SK-N-SH (cell line): ENCODE results near the gene HOXA2. TPM values are rescaled to one million over a fixed set of nuclear protein-coding genes. Genes with fewer than 3 reads are reported as not detected.

ENCODE experiments used
- CTCF ChIA-PET: fragments of 300-600, 350-600 bp; formaldehyde crosslinking; extraction: SDS; loops from one replicate; lab custom pipeline; 2021; lab: Yijun Ruan, JAX
- POLR2A ChIA-PET: fragments of 350-600 bp; sonication (Branson Sonifier 250); formaldehyde crosslinking; extraction: SDS; loops from one replicate; lab custom pipeline; 2020; ENCODE audit warnings: antibody characterized with exemption, inconsistent platforms; lab: Yijun Ruan, JAX
- DNase-seq: peaks from one replicate; pipeline ENCODE4 v3.0.0; 2012
- H2AFZ ChIP-seq: fragments of 200-600 bp; sonication (generic); 2 replicates; pipeline ENCODE4 v1.8.1; 2016; ENCODE audit warnings: antibody characterized with exemption, mild to moderate bottlenecking, low read depth
- H3F3A ChIP-seq: fragments of 200-600 bp; sonication (generic); replicated peaks from 2 replicates; pipeline ENCODE3; 2016; ENCODE audit warnings: antibody characterized with exemption, mild to moderate bottlenecking; ENCODE audit not compliant: insufficient read depth
- H3K27ac ChIP-seq, 2 experiments: fragments of 200-500 bp in 1 of 2; fragments of 200-600 bp in 1 of 2; sonication (Bioruptor generic) in 1 of 2; sonication (generic), shearing (Covaris generic) in 1 of 2; 2 replicates each; pipeline versions ENCODE4 v1.5.1 to v1.6.1; 2014 to 2016; ENCODE audit warnings: low read depth in 2 of 2, inconsistent platforms in 1 of 2, low read length in 1 of 2, mild to moderate bottlenecking in 1 of 2, mixed read lengths in 1 of 2
- H3K27me3 ChIP-seq: fragments of 200-600 bp; sonication (generic), shearing (Covaris generic); 2 replicates; pipeline ENCODE4 v1.6.1; 2016; ENCODE audit warnings: mixed run types; ENCODE audit not compliant: insufficient read depth
- H3K36me3 ChIP-seq, 2 experiments: fragments of 200-500 bp in 1 of 2; fragments of 200-600 bp in 1 of 2; sonication (Bioruptor generic) in 1 of 2; sonication (generic) in 1 of 2; replicated peaks in 1 of 2; 2 replicates each; pipeline versions ENCODE3 to v1.5.1; 2014 to 2016; ENCODE audit warnings: low read length in 1 of 2, mild to moderate bottlenecking in 1 of 2; ENCODE audit not compliant: insufficient read depth in 2 of 2, control insufficient read depth in 1 of 2
- H3K4me1 ChIP-seq, 2 experiments: fragments of 200-500 bp in 1 of 2; fragments of 200-600 bp in 1 of 2; sonication (Bioruptor generic) in 1 of 2; sonication (generic), shearing (Covaris generic) in 1 of 2; 2 replicates each; pipeline versions ENCODE4 v1.5.1 to v1.6.1; 2014 to 2016; ENCODE audit warnings: low read depth in 1 of 2, low read length in 1 of 2, mixed run types in 1 of 2; ENCODE audit not compliant: insufficient read depth in 2 of 2, control insufficient read depth in 1 of 2
- H3K4me2 ChIP-seq: fragments of 200-600 bp; sonication (generic), shearing (Covaris generic); 2 replicates; pipeline ENCODE4 v1.6.1; 2017; ENCODE audit warnings: mixed run types
- H3K4me3 ChIP-seq, 2 experiments: fragments of 200-500 bp in 1 of 2; fragments of 200-600 bp in 1 of 2; sonication (Bioruptor generic) in 1 of 2; sonication (generic), shearing (Covaris generic) in 1 of 2; 2 replicates each; pipeline versions ENCODE4 v1.5.1 to v1.8.1; 2014 to 2016; ENCODE audit warnings: low read depth in 2 of 2, inconsistent platforms in 1 of 2, low read length in 1 of 2, mild to moderate bottlenecking in 1 of 2, mixed read lengths in 1 of 2, moderate library complexity in 1 of 2
- H3K79me2 ChIP-seq: fragments of 200-600 bp; sonication (generic); 2 replicates; pipeline ENCODE4 v1.8.1; 2017; ENCODE audit warnings: mild to moderate bottlenecking; ENCODE audit not compliant: insufficient read depth
- H3K9ac ChIP-seq: fragments of 200-600 bp; sonication (generic); 2 replicates; pipeline ENCODE4 v1.6.1; 2017; ENCODE audit warnings: mixed run types
- H3K9me2 ChIP-seq: fragments of 200-600 bp; sonication (generic); 2 replicates; pipeline ENCODE4 v1.6.1; 2017; ENCODE audit warnings: mixed run types
- H3K9me3 ChIP-seq: fragments of 200-600 bp; sonication (generic); 2 replicates; pipeline ENCODE4 v1.6.1; 2017; ENCODE audit warnings: mixed run types, mild to moderate bottlenecking, moderate library complexity
- H4K20me1 ChIP-seq: fragments of 200-600 bp; sonication (generic); 2 replicates; pipeline ENCODE4 v1.6.1; 2017; ENCODE audit warnings: mild to moderate bottlenecking, mixed run types; ENCODE audit not compliant: insufficient read depth
- CHD2 ChIP-seq: fragments of 150-350 bp; IDR thresholded peaks from 2 replicates; pipeline ENCODE4 v1.6.1; 2018; ENCODE audit warnings: low read length; ENCODE audit not compliant: partially characterized antibody
- FOSL2 ChIP-seq: IDR thresholded peaks from 2 replicates; pipeline ENCODE4 v1.4.0; 2012; ENCODE audit warnings: low read depth, mild to moderate bottlenecking, moderate library complexity, borderline replicate concordance
- FOXM1 ChIP-seq: IDR thresholded peaks from 2 replicates; pipeline ENCODE4 v1.4.0; 2012; ENCODE audit warnings: low read depth, mild to moderate bottlenecking
- GATA2 ChIP-seq: sonication (generic); formaldehyde crosslinking; IDR thresholded peaks from 2 replicates; pipeline ENCODE4 v1.5.0; 2020; ENCODE audit warnings: mild to moderate bottlenecking, missing genetic modification reagents
- MXI1 ChIP-seq: IDR thresholded peaks from 2 replicates; pipeline ENCODE4 v1.6.1; 2012; ENCODE audit warnings: mild to moderate bottlenecking, low read depth, low read length, improper control_type of control experiment
- NRF1 ChIP-seq: IDR thresholded peaks from 2 replicates; pipeline ENCODE4 v1.6.1; 2012; ENCODE audit warnings: low read depth, mild to moderate bottlenecking, low read length
- POLR2AphosphoS5 ChIP-seq: IDR thresholded peaks from 2 replicates; pipeline ENCODE4 v1.6.1; 2012; ENCODE audit warnings: low read depth, low read length
- RAD21 ChIP-seq: IDR thresholded peaks from 2 replicates; pipeline ENCODE4 v1.6.1; 2012; ENCODE audit warnings: mild to moderate bottlenecking, low read length
- RCOR1 ChIP-seq: fragments of 150-350 bp; IDR thresholded peaks from 2 replicates; pipeline ENCODE4 v1.6.1; 2017; ENCODE audit warnings: antibody characterized with exemption, low read length
- RFX5 ChIP-seq: IDR thresholded peaks from 2 replicates; pipeline ENCODE4 v1.6.1; 2012; ENCODE audit warnings: mild to moderate bottlenecking, improper control_type of control experiment, low read length
- TAF1 ChIP-seq: IDR thresholded peaks from 2 replicates; pipeline ENCODE4 v1.6.1; 2012; ENCODE audit warnings: low read depth, mild to moderate bottlenecking, low read length, moderate library complexity, borderline replicate concordance
- TCF12 ChIP-seq: IDR thresholded peaks from 2 replicates; pipeline ENCODE4 v1.4.0; 2012
- TEAD4 ChIP-seq: IDR thresholded peaks from 2 replicates; pipeline ENCODE4 v1.4.0; 2012; ENCODE audit warnings: mild to moderate bottlenecking, borderline replicate concordance; ENCODE audit not compliant: insufficient read depth
- YY1 ChIP-seq: IDR thresholded peaks from 2 replicates; pipeline ENCODE4 v1.4.0; 2012; ENCODE audit warnings: low read depth, mild to moderate bottlenecking
- whole genome bisulfite sequencing: methylation state at CpG from one replicate; pipeline ENCODE4 v1.1.6; 2017; ENCODE audit warnings: low lambda C conversion rate; 5-methylcytosine and 5-hydroxymethylcytosine counted together
- polyA plus RNA-seq, 3 experiments: library from polyadenylated mRNA; depleted of rRNA; stranded (reverse); fragments of >200 nt; gene quantifications; 2 replicates each; pipeline ENCODE4 v1.2.3, GENCODE V29; 2012
- TF ChIP-seq, protein P1 (sequence below): fragments of 150-350 bp; IDR thresholded peaks from 2 replicates; pipeline ENCODE4 v1.6.1; 2017; ENCODE audit warnings: antibody characterized with exemption, low read length, low read depth, borderline replicate concordance
- TF ChIP-seq, protein P2 (sequence below): IDR thresholded peaks from 2 replicates; pipeline ENCODE4 v1.4.0; 2012; ENCODE audit warnings: low read depth, borderline replicate concordance

HOXA2 gene
- polyA plus RNA-seq, 1 of the 3 experiments (the other 2 are of a cell fraction) = not detected

DNA sequence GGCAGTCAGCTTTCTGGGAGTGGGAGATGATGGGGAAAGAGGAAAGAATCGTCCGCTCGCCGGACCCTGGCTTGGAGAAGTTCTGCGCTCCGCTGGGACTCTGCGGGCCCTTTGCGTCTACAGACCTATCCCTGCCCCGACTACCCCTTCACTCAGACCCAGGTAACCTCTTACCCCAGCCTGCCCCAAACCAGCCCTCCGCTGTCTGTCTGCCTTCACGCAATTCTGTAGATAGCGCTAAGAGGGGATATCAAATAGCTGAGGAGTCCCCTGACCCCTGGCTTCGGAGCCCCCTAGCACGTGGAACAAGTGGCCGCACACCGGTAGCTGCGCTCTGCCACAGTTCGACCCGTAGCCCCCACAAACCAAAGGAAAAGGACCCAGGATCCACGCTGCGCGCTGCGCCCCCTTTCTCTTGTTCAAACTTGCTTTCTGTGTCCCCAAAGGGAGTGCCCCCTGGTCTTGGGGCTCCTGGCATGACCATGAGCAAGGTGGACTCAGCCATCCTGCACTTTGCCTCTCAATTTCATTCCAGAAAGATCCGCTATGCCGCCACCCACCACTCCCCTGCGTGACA is 21.1 kb upstream of the HOXA2 start (continued):
- TF ChIP-seq TAF1 = no peak

DNA sequence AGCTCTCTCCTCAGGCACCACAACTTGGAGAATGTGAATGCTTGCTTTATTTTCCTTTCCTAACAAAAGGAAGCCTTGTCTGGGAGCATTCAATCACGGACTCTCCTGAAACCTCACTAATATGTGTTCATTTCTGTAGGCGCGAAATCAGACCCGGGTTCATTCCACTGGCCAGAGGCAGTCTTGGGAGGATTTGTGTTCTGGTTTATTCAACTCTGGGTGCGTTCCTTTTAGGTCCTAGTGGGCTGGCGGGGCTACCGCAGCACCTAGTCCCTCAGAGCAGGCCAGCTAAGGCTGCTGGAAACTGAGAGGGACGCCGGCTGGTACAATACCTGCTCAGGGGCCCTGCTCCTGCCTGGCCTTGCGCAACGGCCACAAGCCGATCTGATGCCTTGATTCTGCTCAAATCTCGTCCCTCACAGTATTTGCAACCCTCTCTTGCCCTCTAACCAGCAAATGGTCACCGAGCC is 20.6 kb upstream of the HOXA2 start:
- Histone ChIP-seq H3K4me3 (no peak overlapping the region), H3K9me2 (no peaks in the 10 kb centered on the region), H3F3A (no peaks in the 10 kb centered on the region), H3K36me3 (no peaks in the 10 kb centered on the region), H3K4me2 (no peak overlapping the region), H3K27ac (no peak overlapping the region), H3K4me1 (no peaks in the 10 kb centered on the region), H3K27me3 (peaks cover 96% of the 10 kb centered on the region), H2AFZ (no peak overlapping the region), H3K9me3 (no peaks in the 10 kb centered on the region), H4K20me1 (no peaks in the 10 kb centered on the region), H3K79me2 (no peaks in the 10 kb centered on the region), H3K9ac (no peak overlapping the region)
- TF ChIP-seq CHD2 = no peak
- no peak for TF ChIP-seq RCOR1
- TF ChIP-seq RFX5 = no peak
- TF ChIP-seq YY1 = no peak
- TF ChIP-seq, protein P1, sequence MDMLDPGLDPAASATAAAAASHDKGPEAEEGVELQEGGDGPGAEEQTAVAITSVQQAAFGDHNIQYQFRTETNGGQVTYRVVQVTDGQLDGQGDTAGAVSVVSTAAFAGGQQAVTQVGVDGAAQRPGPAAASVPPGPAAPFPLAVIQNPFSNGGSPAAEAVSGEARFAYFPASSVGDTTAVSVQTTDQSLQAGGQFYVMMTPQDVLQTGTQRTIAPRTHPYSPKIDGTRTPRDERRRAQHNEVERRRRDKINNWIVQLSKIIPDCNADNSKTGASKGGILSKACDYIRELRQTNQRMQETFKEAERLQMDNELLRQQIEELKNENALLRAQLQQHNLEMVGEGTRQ = no peak
- WGBS = 11% methylated on average over 10 of the region's 14 CpGs
- ChIA-PET POLR2A (no interaction called here), CTCF (interaction anchor here (1.1 kb wide), 1 partner anchor 28 kb away, joined by 3 read pairs; no protein-coding TSS in a partner anchor)
- DNase-seq = no peak

DNA sequence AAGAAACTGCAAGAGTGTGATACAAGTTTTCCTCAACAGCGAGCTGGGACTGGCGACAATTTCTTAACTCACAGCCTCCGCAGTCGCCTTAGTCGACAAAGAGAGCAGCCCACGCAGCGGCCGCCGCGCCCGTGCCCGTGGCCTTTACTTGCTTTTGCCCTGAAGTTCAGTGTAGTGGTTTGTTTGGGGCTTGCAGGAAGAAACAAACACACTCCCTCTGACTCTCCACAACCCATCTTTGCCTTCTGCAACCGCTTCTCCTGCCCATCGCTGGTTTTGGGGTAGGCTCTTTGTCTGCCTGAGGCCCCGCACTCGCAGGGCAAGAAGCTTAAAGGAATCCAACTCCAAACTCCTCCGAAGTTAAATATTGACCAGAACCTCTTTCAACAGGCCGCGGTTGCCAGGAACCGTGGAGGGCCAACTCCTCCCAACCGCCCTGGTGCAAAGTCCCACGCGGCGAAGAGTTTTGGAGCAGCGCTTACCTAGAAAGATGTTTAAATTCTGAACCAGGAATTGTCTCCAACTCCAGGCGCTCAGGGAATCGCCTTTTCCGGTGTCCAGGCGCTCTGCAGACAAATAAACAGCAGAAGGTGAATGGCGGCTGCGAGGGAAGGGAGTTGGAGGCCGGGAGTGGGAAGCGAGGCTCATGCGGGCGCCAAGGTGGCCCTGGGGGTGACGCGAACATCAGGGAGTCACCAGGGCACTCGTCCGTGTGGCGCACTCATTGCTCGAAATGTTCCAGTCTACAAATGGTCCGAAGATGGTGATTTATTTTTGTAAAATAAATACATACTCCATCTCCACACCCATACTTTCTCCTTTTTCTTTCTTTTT is 19.8 kb upstream of the HOXA2 start:
- no peaks in the 10 kb centered on the region for H3K9me3 ChIP-seq
- no peak overlapping the region for H2AFZ ChIP-seq
- H3K4me3 ChIP-seq = no peak overlapping the region
- no peak overlapping the region for H3K9ac ChIP-seq
- 12% methylated on average over 42 of the region's 42 CpGs for WGBS
- no peaks in the 10 kb centered on the region for H3K4me1 ChIP-seq
- H3K4me2 ChIP-seq = no peak overlapping the region
- no peaks in the 10 kb centered on the region for H3K79me2 ChIP-seq
- CTCF ChIA-PET = interaction anchor here (0.9 to 2.8 kb wide), 4 partner anchors 9 to 39 kb away, joined by 3 to 13 read pairs (median 3); partner anchors contain the start of gene HOXA3
- POLR2A ChIA-PET = no interaction called here
- H3K27ac ChIP-seq = no peak overlapping the region
- DNase-seq = no peak
- H3K36me3 ChIP-seq = no peaks in the 10 kb centered on the region
- peaks cover 98% of the 10 kb centered on the region for H3K27me3 ChIP-seq
- no peaks in the 10 kb centered on the region for H4K20me1 ChIP-seq
- no peaks in the 10 kb centered on the region for H3K9me2 ChIP-seq
- H3F3A ChIP-seq = no peaks in the 10 kb centered on the region
- no peak for TF ChIP-seq RFX5
- no peak for TF ChIP-seq RCOR1
- TF ChIP-seq TAF1 = no peak
- TF ChIP-seq MXI1 = no peak
- no peak for TF ChIP-seq TEAD4
- TF ChIP-seq POLR2AphosphoS5 = no peak
- TF ChIP-seq TCF12 = no peak
- TF ChIP-seq, protein P2, sequence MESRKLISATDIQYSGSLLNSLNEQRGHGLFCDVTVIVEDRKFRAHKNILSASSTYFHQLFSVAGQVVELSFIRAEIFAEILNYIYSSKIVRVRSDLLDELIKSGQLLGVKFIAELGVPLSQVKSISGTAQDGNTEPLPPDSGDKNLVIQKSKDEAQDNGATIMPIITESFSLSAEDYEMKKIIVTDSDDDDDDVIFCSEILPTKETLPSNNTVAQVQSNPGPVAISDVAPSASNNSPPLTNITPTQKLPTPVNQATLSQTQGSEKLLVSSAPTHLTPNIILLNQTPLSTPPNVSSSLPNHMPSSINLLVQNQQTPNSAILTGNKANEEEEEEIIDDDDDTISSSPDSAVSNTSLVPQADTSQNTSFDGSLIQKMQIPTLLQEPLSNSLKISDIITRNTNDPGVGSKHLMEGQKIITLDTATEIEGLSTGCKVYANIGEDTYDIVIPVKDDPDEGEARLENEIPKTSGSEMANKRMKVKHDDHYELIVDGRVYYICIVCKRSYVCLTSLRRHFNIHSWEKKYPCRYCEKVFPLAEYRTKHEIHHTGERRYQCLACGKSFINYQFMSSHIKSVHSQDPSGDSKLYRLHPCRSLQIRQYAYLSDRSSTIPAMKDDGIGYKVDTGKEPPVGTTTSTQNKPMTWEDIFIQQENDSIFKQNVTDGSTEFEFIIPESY = no peak
- no peak for TF ChIP-seq FOXM1
- no peak for TF ChIP-seq GATA2 (CRISPR knock-in tag)
- TF ChIP-seq NRF1 = no peak
- TF ChIP-seq RAD21 = no peak
- TF ChIP-seq FOSL2 = no peak
